Keratinocyte (primary cell): Measurements from ENCODE around the gene WNT7A. TPM values are rescaled to one million over a fixed set of nuclear protein-coding genes. Genes with fewer than 3 reads are reported as not detected.

Source experiments
- DNase-seq: peaks from one replicate; pipeline ENCODE4 v3.0.0-alpha.2; 2011; ENCODE audit warnings: low read depth, missing footprints, low spot score
- FAIRE-seq: peaks from 2 replicates; lab custom pipeline; 2011; peaks lifted over from hg19 to GRCh38; lab: Jason Lieb, UNC
- H2AFZ ChIP-seq: 2 replicates; pipeline ENCODE4 v1.6.0; 2012; ENCODE audit warnings: low read length, control low read depth, inconsistent platforms; ENCODE audit not compliant: control insufficient read depth
- H3K27ac ChIP-seq: 2 replicates; pipeline ENCODE4 v1.5.1; 2011; ENCODE audit warnings: low read length; ENCODE audit not compliant: control insufficient read depth, insufficient read depth
- H3K27me3 ChIP-seq: 3 replicates; pipeline ENCODE4 v1.6.0; 2011; ENCODE audit warnings: low read length; ENCODE audit not compliant: control insufficient read depth, insufficient read depth; ENCODE audit errors: extremely low read depth
- H3K36me3 ChIP-seq, 2 experiments: 2 replicates in 1 of 2; 3 replicates in 1 of 2; pipeline ENCODE4 v1.5.1; 2011; ENCODE audit warnings: low read length in 2 of 2, mild to moderate bottlenecking in 1 of 2; ENCODE audit not compliant: control insufficient read depth in 2 of 2, insufficient read depth in 2 of 2; ENCODE audit errors: extremely low read depth in 1 of 2
- H3K4me1 ChIP-seq: 3 replicates; pipeline ENCODE4 v1.5.1; 2011; ENCODE audit warnings: low read length; ENCODE audit not compliant: control insufficient read depth, insufficient read depth; ENCODE audit errors: extremely low read depth
- H3K4me2 ChIP-seq: 3 replicates; pipeline ENCODE4 v1.6.0; 2011; ENCODE audit warnings: low read depth, low read length; ENCODE audit not compliant: control insufficient read depth, insufficient read depth; ENCODE audit errors: extremely low read depth
- H3K4me3 ChIP-seq, 3 experiments: fragments of 200-600 bp in 1 of 3; sonication (generic) in 1 of 3; 2 replicates in 2 of 3; 3 replicates in 1 of 3; pipeline ENCODE4 v1.5.1; 2011 to 2016; ENCODE audit warnings: low read length in 3 of 3, mild to moderate bottlenecking in 3 of 3, control low read depth in 2 of 3, inconsistent platforms in 1 of 3, low read depth in 1 of 3, mixed read lengths in 1 of 3, mixed run types in 1 of 3, moderate library complexity in 1 of 3; ENCODE audit not compliant: control insufficient read depth in 2 of 3, insufficient read depth in 2 of 3; ENCODE audit errors: extremely low read depth in 1 of 3
- H3K79me2 ChIP-seq: 2 replicates; pipeline ENCODE4 v1.6.0; 2012; ENCODE audit warnings: low read length; ENCODE audit not compliant: control insufficient read depth, insufficient read depth
- H3K9ac ChIP-seq: 3 replicates; pipeline ENCODE4 v1.6.0; 2011; ENCODE audit warnings: low read length; ENCODE audit not compliant: control insufficient read depth, insufficient read depth; ENCODE audit errors: extremely low read depth
- H3K9me1 ChIP-seq: 3 replicates; pipeline ENCODE4 v1.6.0; 2011; ENCODE audit warnings: low read length; ENCODE audit not compliant: control insufficient read depth, insufficient read depth; ENCODE audit errors: extremely low read depth
- H3K9me3 ChIP-seq: 2 replicates; pipeline ENCODE4 v1.5.1; 2012; ENCODE audit warnings: low read depth, low read length; ENCODE audit not compliant: control insufficient read depth
- H4K20me1 ChIP-seq: 3 replicates; pipeline ENCODE4 v1.6.0; 2011; ENCODE audit warnings: low read length; ENCODE audit not compliant: control insufficient read depth, insufficient read depth; ENCODE audit errors: extremely low read depth
- CTCF ChIP-seq, 3 experiments: IDR thresholded peaks in 1 of 3; conservative IDR thresholded peaks in 1 of 3; optimal IDR thresholded peaks in 1 of 3; 2 replicates in 2 of 3; 3 replicates in 1 of 3; pipeline versions ENCODE3 to v1.5.1; 2011; ENCODE audit warnings: low read length in 3 of 3, mild to moderate bottlenecking in 3 of 3, moderate library complexity in 2 of 3, control low read depth in 1 of 3, inconsistent platforms in 1 of 3; ENCODE audit not compliant: insufficient read depth in 2 of 3; ENCODE audit errors: extremely low read depth in 1 of 3
- EZH2 ChIP-seq: IDR thresholded peaks from one replicate; pipeline ENCODE4 v1.6.1; 2012; ENCODE audit warnings: inconsistent platforms, mild to moderate bottlenecking, low read length, moderate library complexity
- dilution Hi-C: fragments of 300-500 bp; cut with MboI; formaldehyde crosslinking; loops from one replicate; pipeline ENCODE4 v1.7.0; 2020; ENCODE audit warnings: low sequenced_read_pairs; ENCODE audit not compliant: extremely low pct_ligation_motif_present
- polyA plus RNA-seq, 5 experiments: library from polyadenylated mRNA; depleted of rRNA in 3 of 5; stranded (reverse) in 3 of 5; stranded (forward) in 1 of 5; unstranded in 1 of 5; fragments of >200 nt; gene quantifications; 1 replicate in 1 of 5; 2 replicates in 3 of 5; 3 replicates in 1 of 5; pipeline versions ENCODE4 v1.2.1 to v1.2.3, GENCODE V29; 2011 to 2012; ENCODE audit warnings: missing spikeins in 2 of 5, low read depth in 1 of 5, low replicate concordance in 1 of 5

Gene WNT7A
- polyA plus RNA-seq, 1 donor (not counting 4 experiments of a cell fraction or from before 2014, with no cell fraction given): 20.3 TPM

- Histone ChIP-seq H3K9me1 (no peaks in the 10 kb centered on the region), H3K27ac (no peak overlapping the region)
Observed at GRCh38 chr3:13894096-13894806, 14.4 kb upstream of the WNT7A start.

DNA sequence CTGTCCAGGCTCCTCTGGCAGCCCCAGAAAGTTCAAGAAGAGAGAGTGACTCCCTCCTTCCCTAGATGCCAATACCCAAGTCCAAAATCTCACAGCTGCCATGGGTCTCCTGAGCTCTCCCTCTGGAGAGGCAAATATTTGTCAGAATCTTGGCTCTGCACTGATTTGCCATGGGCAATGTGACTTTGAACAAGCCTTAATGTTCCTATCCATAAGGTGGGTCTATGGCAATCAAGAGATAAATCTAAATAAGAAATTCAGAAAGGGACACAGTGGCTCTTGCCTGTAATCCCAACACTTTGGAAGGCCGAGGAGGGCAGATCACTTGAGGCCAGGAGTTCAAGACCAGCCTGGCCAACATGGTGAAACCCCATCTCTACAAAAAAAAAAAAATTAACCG lies 12.4 kb upstream of the WNT7A start:
- no peaks in the 10 kb centered on the region for H3K36me3 ChIP-seq
- dilution Hi-C loops: no loop called here
- H3K79me2 ChIP-seq: no peaks in the 10 kb centered on the region
- peaks cover 32% of the 10 kb centered on the region for H3K4me1 ChIP-seq
- H3K9ac ChIP-seq: no peak overlapping the region
- no peaks in the 10 kb centered on the region for H4K20me1 ChIP-seq
- TF ChIP-seq CTCF (optimal IDR thresholded peaks at IDR 0.05 in 1 of 3, IDR thresholded peaks at IDR 0.05 in 1 of 3, conservative IDR thresholded peaks at IDR 0.05 in 1 of 3; ENCODE audit: extremely low read depth in 1 of 3, insufficient read depth in 2 of 3, low read length in 3 of 3): no peak
- no peak for TF ChIP-seq EZH2
- no peak overlapping the region for H3K4me3 ChIP-seq
- no peak overlapping the region for H3K27ac ChIP-seq
- DNase-seq: no peak
- no peaks in the 10 kb centered on the region for H3K27me3 ChIP-seq
- no peak for FAIRE-seq
- H2AFZ ChIP-seq: peak overlapping the region; percentile 7
- H3K9me3 ChIP-seq: no peaks in the 10 kb centered on the region
- no peaks in the 10 kb centered on the region for H3K9me1 ChIP-seq
- no peak overlapping the region for H3K4me2 ChIP-seq

More at GRCh38 chr3:13894096-13894806, 14.4 kb upstream of the WNT7A start:
- no peak for DNase-seq
- H3K4me2 ChIP-seq: no peak overlapping the region
- no peaks in the 10 kb centered on the region for H3K9me3 ChIP-seq
- H3K4me1 ChIP-seq: peaks cover 32% of the 10 kb centered on the region
- no peak overlapping the region for H3K9ac ChIP-seq
- FAIRE-seq: no peak
- TF ChIP-seq CTCF (optimal IDR thresholded peaks at IDR 0.05 in 1 of 3, IDR thresholded peaks at IDR 0.05 in 1 of 3, conservative IDR thresholded peaks at IDR 0.05 in 1 of 3; ENCODE audit: extremely low read depth in 1 of 3, insufficient read depth in 2 of 3, low read length in 3 of 3): no peak
- TF ChIP-seq EZH2: no peak
- H3K4me3 ChIP-seq: no peak overlapping the region
- no peaks in the 10 kb centered on the region for H3K36me3 ChIP-seq
- H3K79me2 ChIP-seq: no peaks in the 10 kb centered on the region
- H2AFZ ChIP-seq: no peak overlapping the region
- no peaks in the 10 kb centered on the region for H3K27me3 ChIP-seq
- dilution Hi-C loops: no loop called here
- H4K20me1 ChIP-seq: no peaks in the 10 kb centered on the region
